IMR-90 (cell line): ENCODE results near the gene OPTN. TPM values are rescaled to one million over a fixed set of nuclear protein-coding genes. Genes with fewer than 3 reads are reported as not detected.

Experiments
- ATAC-seq: fragments of 200-7000 bp; cut with Tn5 transposase; 2 replicates; pipeline ENCODE4 v1.9.1; 2020; ENCODE audit warnings: low read depth, mild to moderate bottlenecking, moderate library complexity
- BruUV-seq: library from RNA; stranded (reverse); fragments of 400-500 nt; replicated peaks from 2 replicates; lab custom pipeline; 2021; lab: Mats Ljungman, UMichigan
- CTCF ChIA-PET: fragments of 300-600 bp; formaldehyde crosslinking; extraction: SDS; loops from one replicate; lab custom pipeline; 2021; ENCODE audit warnings: antibody characterized with exemption; lab: Yijun Ruan, JAX
- POLR2A ChIA-PET: fragments of 300-600 bp; sonication (Branson Sonifier 250); formaldehyde crosslinking; loops from one replicate; lab custom pipeline; 2022; ENCODE audit warnings: antibody characterized with exemption; ENCODE audit not compliant: unreplicated experiment; lab: Charles Lee
- DNase-seq: peaks from one replicate; pipeline ENCODE4 v3.0.0; 2013
- H2AFZ ChIP-seq: replicated peaks from 2 replicates; pipeline ENCODE3; 2013; ENCODE audit warnings: low read length, mild to moderate bottlenecking; ENCODE audit not compliant: poor library complexity
- H2AK5ac ChIP-seq: 2 replicates; pipeline ENCODE4 v1.6.1; 2013; ENCODE audit warnings: low read depth, low read length, inconsistent platforms
- H2AK9ac ChIP-seq: replicated peaks from 2 replicates; pipeline ENCODE3; 2013; ENCODE audit warnings: mild to moderate bottlenecking, low read depth, low read length, moderate library complexity; ENCODE audit not compliant: poor library complexity
- H2BK120ac ChIP-seq: 2 replicates; pipeline ENCODE4 v1.6.1; 2013; ENCODE audit warnings: low read depth, low read length, inconsistent platforms
- H2BK15ac ChIP-seq: 3 replicates; pipeline ENCODE4 v1.6.1; 2013; ENCODE audit warnings: low read depth, low read length, inconsistent platforms
- H2BK20ac ChIP-seq: 2 replicates; pipeline ENCODE4 v1.6.1; 2013; ENCODE audit warnings: low read depth, mild to moderate bottlenecking, inconsistent platforms, low read length, moderate library complexity
- H2BK5ac ChIP-seq: 2 replicates; pipeline ENCODE4 v1.6.1; 2013; ENCODE audit warnings: mild to moderate bottlenecking, low read depth, low read length, inconsistent platforms; ENCODE audit not compliant: poor library complexity, severe bottlenecking
- H3K14ac ChIP-seq: replicated peaks from 2 replicates; pipeline ENCODE4 v1.6.1; 2013; ENCODE audit warnings: low read depth, low read length, inconsistent platforms
- H3K18ac ChIP-seq: 2 replicates; pipeline ENCODE4 v1.6.1; 2013; ENCODE audit warnings: low read depth, low read length, control low read depth
- H3K23ac ChIP-seq: 2 replicates; pipeline ENCODE4 v1.6.1; 2013; ENCODE audit warnings: low read depth, low read length, inconsistent platforms
- H3K27ac ChIP-seq: 2 replicates; pipeline ENCODE4 v1.5.1; 2013; ENCODE audit warnings: mild to moderate bottlenecking, control low read depth, low read length; ENCODE audit not compliant: insufficient read depth
- H3K27me3 ChIP-seq: 2 replicates; pipeline ENCODE4 v1.6.1; 2013; ENCODE audit warnings: low read length; ENCODE audit not compliant: control insufficient read depth, insufficient read depth
- H3K36me3 ChIP-seq: 2 replicates; pipeline ENCODE4 v1.6.1; 2013; ENCODE audit warnings: low read length, mixed read lengths; ENCODE audit not compliant: control insufficient read depth, insufficient read depth
- H3K4ac ChIP-seq: 2 replicates; pipeline ENCODE4 v1.6.1; 2013; ENCODE audit warnings: low read depth, low read length, inconsistent platforms
- H3K4me1 ChIP-seq: 2 replicates; pipeline ENCODE4 v1.6.1; 2013; ENCODE audit warnings: low read length, mixed read lengths; ENCODE audit not compliant: control insufficient read depth, insufficient read depth
- H3K4me2 ChIP-seq: 2 replicates; pipeline ENCODE4 v1.6.1; 2013; ENCODE audit warnings: low read depth, mild to moderate bottlenecking, control low read depth, low read length, moderate library complexity
- H3K4me3 ChIP-seq: 2 replicates; pipeline ENCODE4 v1.5.1; 2013; ENCODE audit warnings: low read depth, mild to moderate bottlenecking, control low read depth, low read length, moderate library complexity; ENCODE audit not compliant: insufficient read depth
- H3K56ac ChIP-seq: 2 replicates; pipeline ENCODE4 v1.6.1; 2013; ENCODE audit warnings: low read length, inconsistent platforms; ENCODE audit not compliant: insufficient read depth; ENCODE audit errors: extremely low read depth
- H3K79me1 ChIP-seq, 2 experiments: 2 replicates each; pipeline ENCODE4 v1.6.1; 2013; ENCODE audit warnings: low read length in 2 of 2, inconsistent platforms in 1 of 2, low read depth in 1 of 2
- H3K9ac ChIP-seq: 2 replicates; pipeline ENCODE4 v1.6.1; 2013; ENCODE audit warnings: low read depth, low read length, control low read depth
- H3K9me1 ChIP-seq: 2 replicates; pipeline ENCODE4 v1.6.1; 2013; ENCODE audit warnings: low read length, inconsistent platforms; ENCODE audit not compliant: insufficient read depth
- H3K9me3 ChIP-seq: 2 replicates; pipeline ENCODE4 v1.6.1; 2013; ENCODE audit warnings: low read length; ENCODE audit not compliant: control insufficient read depth, insufficient read depth
- H4K20me1 ChIP-seq: 2 replicates; pipeline ENCODE4 v1.6.1; 2013; ENCODE audit warnings: low read length, inconsistent platforms; ENCODE audit not compliant: insufficient read depth
- H4K5ac ChIP-seq: 2 replicates; pipeline ENCODE4 v1.6.1; 2013; ENCODE audit warnings: mild to moderate bottlenecking, low read depth, low read length, control low read depth
- H4K8ac ChIP-seq, 2 experiments: 2 replicates each; pipeline ENCODE4 v1.6.1; 2013; ENCODE audit warnings: low read depth in 2 of 2, low read length in 2 of 2, control low read depth in 1 of 2, inconsistent platforms in 1 of 2
- H4K91ac ChIP-seq: 2 replicates; pipeline ENCODE4 v1.6.1; 2013; ENCODE audit warnings: low read depth, low read length, inconsistent platforms; ENCODE audit not compliant: insufficient read depth
- CEBPB ChIP-seq: IDR thresholded peaks from 2 replicates; pipeline ENCODE4 v1.6.1; 2012; ENCODE audit warnings: low read depth, low read length, improper control_type of control experiment
- FOS ChIP-seq: fragments of 150-350 bp; IDR thresholded peaks from 2 replicates; pipeline ENCODE4 v1.6.1; 2016; ENCODE audit warnings: low read depth, low read length
- MAFK ChIP-seq: IDR thresholded peaks from 2 replicates; pipeline ENCODE4 v1.6.1; 2012; ENCODE audit warnings: low read depth, low read length, improper control_type of control experiment
- MAZ ChIP-seq: IDR thresholded peaks from 2 replicates; pipeline ENCODE4 v1.6.1; 2012; ENCODE audit warnings: low read depth, mild to moderate bottlenecking, low read length, improper control_type of control experiment, moderate library complexity, borderline replicate concordance
- MXI1 ChIP-seq: IDR thresholded peaks from 2 replicates; pipeline ENCODE4 v1.6.1; 2012; ENCODE audit warnings: low read depth, mild to moderate bottlenecking, low read length, moderate library complexity, borderline replicate concordance
- POLR2A ChIP-seq: IDR thresholded peaks from 2 replicates; pipeline ENCODE4 v1.6.1; 2012; ENCODE audit warnings: mild to moderate bottlenecking, low read depth, low read length
- RAD21 ChIP-seq: IDR thresholded peaks from 2 replicates; pipeline ENCODE4 v1.6.1; 2012; ENCODE audit warnings: low read length, improper control_type of control experiment
- RFX5 ChIP-seq: IDR thresholded peaks from 2 replicates; pipeline ENCODE4 v1.8.0; 2012; ENCODE audit warnings: low read depth, mild to moderate bottlenecking, low read length, moderate library complexity
- SMC3 ChIP-seq: fragments of 150-350 bp; IDR thresholded peaks from 2 replicates; pipeline ENCODE4 v1.6.1; 2016; ENCODE audit warnings: low read depth, mild to moderate bottlenecking, antibody characterized with exemption, low read length, moderate library complexity
- dilution Hi-C: fragments of 300-500 bp; cut with HindIII; formaldehyde crosslinking; loops from one replicate; pipeline ENCODE4 v1.14.3; 2018; ENCODE audit warnings: low sequenced_read_pairs; ENCODE audit not compliant: unreplicated experiment
- in situ Hi-C: fragments of 300-500 bp; cut with MboI; formaldehyde crosslinking; loops from 3 replicates; pipeline ENCODE4 v1.14.3; 2019; ENCODE audit warnings: low sequenced_read_pairs, inconsistent platforms, mixed read lengths
- intact Hi-C: fragments of 100-400 bp; cut with micrococcal nuclease; formaldehyde crosslinking; loops from 2 replicates; pipeline ENCODE4 v1.10.0; 2022
- polyA plus RNA-seq, 3 experiments: library from polyadenylated mRNA; depleted of rRNA; stranded (reverse); fragments of >200 nt; gene quantifications; 2 replicates each; pipeline ENCODE4 v1.2.3, GENCODE V29; 2012; ENCODE audit warnings: low replicate concordance in 1 of 3
- total RNA-seq: library from RNA; depleted of rRNA; stranded (reverse); fragments of >200 nt; gene quantifications from 2 replicates; pipeline ENCODE4 v1.2.3, GENCODE V29; 2012
- TF ChIP-seq, protein P1 (sequence below): fragments of 150-350 bp; IDR thresholded peaks from 2 replicates; pipeline ENCODE4 v1.6.1; 2017; ENCODE audit warnings: mild to moderate bottlenecking, antibody characterized with exemption, low read length, low read depth
- TF ChIP-seq, protein P2 (sequence below): conservative IDR thresholded peaks from 2 replicates; pipeline ENCODE4 v1.5.1; 2012; ENCODE audit warnings: mild to moderate bottlenecking, low read depth, low read length, improper control_type of control experiment

OPTN gene
- total and polyA plus RNA-seq, 2 of the 4 experiments (the other 2 are of a cell fraction): 34.8 to 41.4 TPM

DNA sequence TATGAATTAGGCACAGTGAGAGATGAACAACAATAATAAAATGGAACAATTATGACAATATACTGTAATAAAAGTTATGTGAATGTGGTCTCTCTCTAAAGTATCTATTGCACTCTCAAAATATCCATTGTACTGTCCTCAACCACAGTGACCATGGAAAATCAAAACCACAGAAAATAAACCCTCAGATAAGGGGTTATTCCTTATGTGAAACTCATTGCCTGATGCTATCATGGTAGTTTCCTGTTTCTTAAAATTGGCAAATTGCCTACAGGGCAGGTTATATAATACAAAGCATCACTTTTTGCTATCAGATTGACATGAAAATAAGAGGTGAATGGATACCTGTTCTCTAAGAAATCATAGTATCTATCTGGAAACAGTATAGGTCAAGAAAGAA lies 65.2 kb downstream of the OPTN start:
- TF ChIP-seq CEBPB (no peak), FOS (no peak), MXI1 (no peak), SMC3 (no peak), RFX5 (no peak), POLR2A (no peak), MAFK (no peak), RAD21 (no peak), MAZ (no peak)
- TF ChIP-seq, protein P1, sequence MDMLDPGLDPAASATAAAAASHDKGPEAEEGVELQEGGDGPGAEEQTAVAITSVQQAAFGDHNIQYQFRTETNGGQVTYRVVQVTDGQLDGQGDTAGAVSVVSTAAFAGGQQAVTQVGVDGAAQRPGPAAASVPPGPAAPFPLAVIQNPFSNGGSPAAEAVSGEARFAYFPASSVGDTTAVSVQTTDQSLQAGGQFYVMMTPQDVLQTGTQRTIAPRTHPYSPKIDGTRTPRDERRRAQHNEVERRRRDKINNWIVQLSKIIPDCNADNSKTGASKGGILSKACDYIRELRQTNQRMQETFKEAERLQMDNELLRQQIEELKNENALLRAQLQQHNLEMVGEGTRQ: no peak
- TF ChIP-seq, protein P2, sequence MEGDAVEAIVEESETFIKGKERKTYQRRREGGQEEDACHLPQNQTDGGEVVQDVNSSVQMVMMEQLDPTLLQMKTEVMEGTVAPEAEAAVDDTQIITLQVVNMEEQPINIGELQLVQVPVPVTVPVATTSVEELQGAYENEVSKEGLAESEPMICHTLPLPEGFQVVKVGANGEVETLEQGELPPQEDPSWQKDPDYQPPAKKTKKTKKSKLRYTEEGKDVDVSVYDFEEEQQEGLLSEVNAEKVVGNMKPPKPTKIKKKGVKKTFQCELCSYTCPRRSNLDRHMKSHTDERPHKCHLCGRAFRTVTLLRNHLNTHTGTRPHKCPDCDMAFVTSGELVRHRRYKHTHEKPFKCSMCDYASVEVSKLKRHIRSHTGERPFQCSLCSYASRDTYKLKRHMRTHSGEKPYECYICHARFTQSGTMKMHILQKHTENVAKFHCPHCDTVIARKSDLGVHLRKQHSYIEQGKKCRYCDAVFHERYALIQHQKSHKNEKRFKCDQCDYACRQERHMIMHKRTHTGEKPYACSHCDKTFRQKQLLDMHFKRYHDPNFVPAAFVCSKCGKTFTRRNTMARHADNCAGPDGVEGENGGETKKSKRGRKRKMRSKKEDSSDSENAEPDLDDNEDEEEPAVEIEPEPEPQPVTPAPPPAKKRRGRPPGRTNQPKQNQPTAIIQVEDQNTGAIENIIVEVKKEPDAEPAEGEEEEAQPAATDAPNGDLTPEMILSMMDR: no peak
- ChIA-PET POLR2A (no interaction called here), CTCF (no interaction called here)
- Histone ChIP-seq H2BK20ac (no peak overlapping the region), H3K14ac (no peak overlapping the region), H4K20me1 (0 out of 2 replicates have a peak, but pooled peaks cover 3% of the 10 kb centered on the region), H3K4me2 (no peak overlapping the region), H4K91ac (no peak overlapping the region), H3K4me1 (no peaks in the 10 kb centered on the region; the same call in 1 of the 2 replicates), H3K36me3 (peaks cover 2% of the 10 kb centered on the region; the same call in 1 of the 2 replicates), H3K4me3 (no peak overlapping the region), H3K27ac (no peak overlapping the region), H2AK9ac (no peak overlapping the region), H3K9me3 (no peaks in the 10 kb centered on the region), H3K79me1 (peaks cover 16 to 27% of the 10 kb centered on the region in 2 experiments), H3K9me1 (no peaks in the 10 kb centered on the region; the same call in 1 of the 2 replicates), H3K9ac (no peak overlapping the region), H3K27me3 (no peaks in the 10 kb centered on the region), H3K4ac (no peak overlapping the region), H2BK120ac (no peak overlapping the region), H2AFZ (no peak overlapping the region), H3K18ac (no peak overlapping the region), H3K23ac (no peak overlapping the region), H4K8ac (no peak overlapping the region), H3K56ac (no peak overlapping the region), H2BK5ac (no peak overlapping the region), H2AK5ac (no peak overlapping the region), H4K5ac (no peak overlapping the region), H2BK15ac (no peak overlapping the region)
- in situ Hi-C loops (no loop called here), dilution Hi-C loops (no loop called here), intact Hi-C loops (no loop called here)
- ATAC-seq (no peak), DNase-seq (no peak)
- no TSS peak for BruUV-seq
